Inflammatory macrophage (primary cell): ENCODE measurements around the gene COX7A1.
"Not testable (repeated sequence)": the region's sequence is repeated elsewhere in the genome, so short reads cannot be mapped to it uniquely, and the experiment has no call there.

ENCODE experiments used
- DNase-seq, 2 donors: peaks; one replicate each; pipeline ENCODE4 v3.0.0-alpha.2; 2020 to 2022
- total RNA-seq, 18 experiments: gene quantifications; one replicate each; lab custom pipeline; 2026; ENCODE audit warnings: mixed read lengths in 6 of 18, inconsistent platforms in 2 of 18; lab: John Stamatoyannopoulos, UW

COX7A1 gene
- total RNA-seq = 0 to 0.07 (median 0) reads per million in 18 experiments

DNA sequence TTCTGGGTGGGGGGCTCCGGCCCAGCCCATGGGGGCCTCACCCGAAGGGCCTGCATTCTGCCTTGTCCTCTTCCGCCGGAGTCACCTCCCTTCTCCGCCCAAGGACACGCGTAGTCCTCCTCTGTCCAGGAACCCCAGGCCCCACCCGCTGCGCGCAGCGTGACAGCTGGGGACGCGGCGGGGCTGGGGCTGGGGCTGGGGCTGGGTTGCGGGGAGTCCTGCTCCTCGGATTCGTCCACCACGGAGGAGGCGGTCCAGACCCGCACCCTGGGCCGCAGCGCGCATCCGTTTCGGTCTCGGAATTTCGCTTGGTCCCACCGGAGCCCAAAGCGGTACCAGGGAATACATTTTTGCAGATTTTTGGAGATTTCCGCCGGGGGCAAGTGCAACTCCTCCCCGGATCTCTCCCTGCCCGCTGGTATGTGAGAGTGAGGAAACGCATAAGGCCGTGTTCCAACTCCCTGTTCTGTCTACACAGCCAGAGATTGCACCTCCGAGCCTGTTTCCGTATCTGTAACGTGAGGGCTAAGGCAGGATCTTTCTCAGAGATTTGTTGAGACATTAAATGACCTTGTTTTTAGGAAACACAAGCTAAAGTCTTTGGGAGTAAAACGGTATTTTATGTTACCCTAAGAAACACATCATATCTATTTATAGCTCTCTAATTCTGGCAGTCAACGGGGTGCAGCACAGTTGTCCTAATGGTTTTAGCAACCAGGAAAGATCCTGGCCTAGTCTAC, at the start of gene COX7A1:
Gene COX7A1 (minus strand): TSS at position 96 of the 740 bp plus-strand sequence. CDS start 40 bp downstream, at position 56.
- no peak for DNase-seq

DNA sequence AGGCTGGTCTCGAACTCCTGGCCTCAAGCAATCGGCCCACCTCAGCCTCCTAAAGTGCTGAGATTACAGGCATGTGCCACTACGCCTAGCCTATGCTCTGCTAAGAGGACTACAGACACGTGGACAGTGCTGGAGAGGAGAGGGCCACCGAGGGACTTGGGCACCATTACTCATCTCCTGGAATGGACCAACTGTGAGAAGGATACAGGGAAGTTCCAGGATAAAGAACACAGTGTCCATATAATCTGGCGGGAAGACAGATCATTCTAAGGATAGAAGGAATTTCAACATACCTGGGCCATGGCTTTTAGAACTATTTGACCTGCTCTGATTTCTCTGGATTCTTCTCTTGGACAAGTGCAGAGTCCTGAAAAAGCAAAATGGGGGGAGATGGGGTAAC, 49.4 kb upstream of the COX7A1 start:
- no peak for DNase-seq

DNA sequence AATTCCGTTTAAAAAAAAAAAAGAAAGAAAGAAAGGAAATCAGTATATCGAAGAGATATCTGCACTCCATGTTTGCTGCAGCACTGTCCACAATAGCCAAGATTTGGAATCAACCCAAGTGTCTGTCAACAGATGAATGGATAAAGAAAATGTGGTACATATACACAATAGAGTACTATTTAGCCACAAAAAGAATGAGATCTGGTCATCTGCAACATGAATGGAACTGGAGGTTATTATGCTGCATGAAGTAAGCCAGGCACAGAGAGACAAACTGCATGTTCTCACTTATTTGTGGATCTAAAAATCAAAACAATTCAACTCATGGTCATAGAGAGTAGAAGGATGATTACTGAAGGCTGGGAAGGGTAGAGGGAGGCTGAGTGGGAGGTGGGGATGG, 45.9 kb upstream of the COX7A1 start:
- DNase-seq = no peak

DNA sequence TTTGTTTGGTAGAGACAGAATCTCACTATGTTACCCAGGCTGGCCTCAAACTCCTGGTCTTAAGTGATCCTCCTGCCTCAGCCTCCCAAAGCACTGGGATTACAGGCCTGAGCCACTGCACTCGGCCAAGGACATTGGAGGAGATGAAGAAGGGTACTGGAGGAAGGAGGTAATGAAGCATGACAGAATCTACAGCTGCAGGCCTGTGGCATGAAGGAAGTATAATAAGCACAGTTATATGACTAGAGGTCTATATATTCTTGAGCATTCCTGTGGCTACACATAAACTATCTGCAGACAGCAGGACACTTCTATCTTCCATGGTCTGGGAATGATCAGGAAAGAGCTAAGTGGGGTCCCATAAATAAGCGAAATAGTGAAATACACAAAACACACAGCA, 44.0 kb upstream of the COX7A1 start:
- no peak for DNase-seq

DNA sequence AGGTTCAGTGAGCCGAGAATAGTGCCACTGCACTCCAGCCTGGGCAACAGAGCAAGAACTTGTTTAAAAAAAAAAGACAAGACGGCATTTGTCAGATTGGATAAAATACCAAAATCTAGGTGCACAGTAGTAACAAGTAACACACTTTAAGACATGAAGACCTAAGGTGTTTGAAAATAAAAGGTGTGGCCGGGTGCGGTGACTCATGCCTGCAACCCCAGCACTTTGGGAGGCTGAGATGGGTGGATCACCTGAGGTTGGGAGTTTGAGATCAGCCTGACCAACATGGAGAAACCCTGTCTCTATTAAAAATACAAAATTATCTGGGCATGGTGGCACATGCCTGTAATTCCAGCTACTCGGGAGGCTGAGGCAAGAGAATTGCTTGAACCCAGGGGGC, 34.5 kb upstream of the COX7A1 start:
- not testable (repeated sequence) for DNase-seq

DNA sequence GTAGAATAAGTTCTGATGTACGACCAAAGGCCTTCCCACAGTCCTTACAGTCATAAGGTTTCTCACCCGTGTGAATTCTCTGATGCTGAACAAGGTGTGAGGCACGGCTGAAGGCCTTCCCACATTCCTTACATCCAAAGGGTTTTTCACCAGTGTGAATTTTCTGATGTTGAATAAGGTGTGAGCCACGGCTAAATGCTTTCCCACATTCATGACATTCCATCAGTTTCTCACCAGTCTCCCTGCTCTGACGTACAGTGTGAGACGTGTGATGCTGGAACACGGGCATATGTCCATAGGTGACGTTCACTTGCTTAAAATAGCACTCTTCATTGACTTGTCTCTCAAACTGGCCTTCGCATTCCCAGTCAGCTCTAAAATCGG, 31.0 kb upstream of the COX7A1 start:
- DNase-seq = no peak

DNA sequence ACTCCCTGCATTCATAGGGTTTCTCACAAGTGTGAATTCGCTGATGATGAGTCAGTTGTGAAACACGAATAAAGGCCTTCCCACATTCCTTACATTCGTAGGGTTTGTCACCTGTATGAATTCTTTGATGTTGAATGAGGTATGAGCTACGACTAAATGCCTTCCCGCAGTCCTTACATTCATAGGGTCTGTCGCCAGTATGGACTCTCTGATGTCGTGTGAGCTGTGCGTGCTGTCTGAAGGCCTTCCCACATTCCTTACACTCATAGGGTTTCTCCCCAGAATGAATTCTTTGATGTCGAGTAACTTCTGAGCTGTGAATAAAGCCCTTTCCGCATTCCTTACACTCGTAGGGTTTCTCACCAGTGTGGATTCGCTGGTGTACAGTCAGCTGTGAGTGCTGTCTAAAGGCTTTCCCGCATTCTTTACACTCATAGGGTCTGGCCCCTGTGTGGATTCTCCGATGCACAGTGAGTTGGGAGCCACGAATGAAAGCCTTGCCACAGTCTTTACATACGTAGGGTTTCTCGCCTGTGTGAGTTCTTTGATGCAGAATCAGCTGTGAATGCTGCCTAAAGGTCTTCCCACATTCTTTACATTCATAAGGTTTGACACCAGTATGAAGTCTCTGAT, 30.5 kb upstream of the COX7A1 start:
- DNase-seq = no peak

DNA sequence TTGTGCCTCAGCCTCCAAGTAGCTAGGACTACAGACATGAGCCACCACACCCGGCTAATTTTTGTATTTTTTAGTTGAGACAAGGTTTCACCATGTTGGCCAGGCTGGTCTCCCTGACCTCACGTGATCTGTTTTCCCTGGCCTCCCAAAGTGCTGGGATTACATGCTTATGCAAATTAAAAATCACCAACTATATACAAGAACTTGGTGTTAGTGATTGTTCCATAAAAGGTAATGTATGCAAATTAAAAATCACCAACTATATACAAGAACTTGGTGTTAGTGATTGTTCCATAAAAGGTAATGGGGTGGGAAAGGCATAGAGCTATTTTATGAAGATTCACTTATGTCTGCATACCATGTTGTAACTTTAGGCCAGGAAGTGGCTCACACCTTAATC, 26.8 kb upstream of the COX7A1 start:
- not testable (repeated sequence) for DNase-seq

DNA sequence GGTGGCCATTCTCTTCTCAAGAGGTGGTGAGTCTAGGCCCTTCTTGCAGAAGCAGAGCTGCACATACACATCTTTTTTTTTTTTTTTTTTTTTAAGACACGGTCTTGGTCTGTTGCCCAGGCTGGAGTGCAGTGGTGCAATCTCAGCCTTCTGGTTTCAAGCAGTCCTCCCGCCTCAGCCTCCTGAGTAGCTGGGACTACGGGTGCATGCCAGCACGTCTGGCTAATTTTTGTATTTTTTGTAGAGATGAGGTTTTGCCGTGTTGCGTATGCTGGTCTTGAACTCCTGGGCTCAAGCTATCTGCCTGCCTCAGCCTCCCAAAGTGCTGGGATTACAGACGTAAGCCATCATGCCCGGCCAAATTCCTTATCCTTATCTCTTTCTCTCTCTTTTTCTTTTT, 21.6 kb upstream of the COX7A1 start:
- not testable (repeated sequence) for DNase-seq

DNA sequence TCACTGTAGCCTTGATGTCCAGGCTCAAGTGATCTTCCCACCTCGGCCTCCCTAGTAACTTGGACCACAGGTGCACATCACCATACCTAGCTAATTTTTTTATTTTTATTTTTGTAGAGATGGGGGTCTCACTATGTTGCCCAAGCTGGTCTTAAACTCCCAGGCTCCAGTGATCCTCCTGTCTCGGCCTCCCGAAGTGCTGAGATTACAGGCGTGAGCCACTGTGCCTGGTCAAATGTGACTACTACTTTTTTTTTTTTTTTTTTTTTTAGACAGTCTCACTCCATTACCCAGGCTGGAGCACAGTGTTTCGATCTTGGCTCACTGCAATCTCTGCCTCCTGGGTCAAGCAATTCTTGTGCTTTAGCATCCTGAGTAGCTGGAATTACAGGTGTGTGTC, 20.6 kb upstream of the COX7A1 start:
- no peak for DNase-seq

DNA sequence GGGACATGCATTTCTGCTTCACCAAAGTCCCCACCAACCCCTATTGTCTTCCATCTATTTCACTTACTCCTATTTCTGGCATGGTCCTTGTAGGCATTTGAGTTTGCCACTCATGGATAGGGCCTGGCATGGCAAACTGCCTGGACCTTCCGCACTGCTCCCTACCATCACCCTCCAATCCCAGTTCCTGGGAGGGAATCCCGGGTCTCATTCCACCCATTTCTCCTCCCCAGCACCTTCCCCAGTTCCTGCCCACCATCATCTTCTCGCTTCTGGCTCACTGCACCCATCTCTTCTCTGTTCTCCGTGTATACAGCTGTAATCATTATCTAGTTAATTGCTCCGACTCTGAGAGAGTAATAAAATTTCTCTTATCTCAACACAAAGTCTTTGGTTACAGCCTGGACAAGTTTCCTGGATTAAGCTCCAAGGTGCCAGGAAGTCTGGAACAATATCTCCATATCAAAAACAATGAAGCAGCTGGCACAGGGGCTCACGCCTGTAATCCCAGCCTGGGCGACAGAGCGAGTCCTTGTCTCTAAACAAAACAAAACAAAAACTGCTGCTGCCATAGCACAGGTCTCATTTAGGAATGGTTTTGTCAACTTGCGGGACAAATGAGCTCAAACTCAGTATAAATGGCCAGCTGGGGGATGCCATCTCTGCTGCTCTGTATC, 17.0 kb upstream of the COX7A1 start:
- no peak for DNase-seq

DNA sequence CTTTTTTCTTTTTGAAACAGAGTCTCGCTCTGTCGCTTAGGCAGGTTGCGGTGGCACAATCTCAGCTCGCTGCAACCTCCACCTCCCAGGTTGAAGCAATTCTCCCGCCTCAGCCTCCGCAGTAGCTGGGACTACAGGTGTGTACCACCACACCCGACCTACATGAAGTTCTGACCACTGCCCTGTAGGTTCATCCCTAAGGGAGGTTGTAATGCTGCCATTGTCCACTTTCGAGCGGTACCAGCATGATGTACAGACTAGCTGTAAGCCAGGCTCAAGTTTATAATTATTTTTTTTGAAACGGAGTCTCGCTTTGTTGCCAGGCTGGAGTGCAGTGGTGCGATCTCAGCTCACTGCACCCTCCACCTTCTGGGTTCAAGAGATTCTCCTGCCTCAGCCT, 11.6 kb upstream of the COX7A1 start:
- no peak for DNase-seq

DNA sequence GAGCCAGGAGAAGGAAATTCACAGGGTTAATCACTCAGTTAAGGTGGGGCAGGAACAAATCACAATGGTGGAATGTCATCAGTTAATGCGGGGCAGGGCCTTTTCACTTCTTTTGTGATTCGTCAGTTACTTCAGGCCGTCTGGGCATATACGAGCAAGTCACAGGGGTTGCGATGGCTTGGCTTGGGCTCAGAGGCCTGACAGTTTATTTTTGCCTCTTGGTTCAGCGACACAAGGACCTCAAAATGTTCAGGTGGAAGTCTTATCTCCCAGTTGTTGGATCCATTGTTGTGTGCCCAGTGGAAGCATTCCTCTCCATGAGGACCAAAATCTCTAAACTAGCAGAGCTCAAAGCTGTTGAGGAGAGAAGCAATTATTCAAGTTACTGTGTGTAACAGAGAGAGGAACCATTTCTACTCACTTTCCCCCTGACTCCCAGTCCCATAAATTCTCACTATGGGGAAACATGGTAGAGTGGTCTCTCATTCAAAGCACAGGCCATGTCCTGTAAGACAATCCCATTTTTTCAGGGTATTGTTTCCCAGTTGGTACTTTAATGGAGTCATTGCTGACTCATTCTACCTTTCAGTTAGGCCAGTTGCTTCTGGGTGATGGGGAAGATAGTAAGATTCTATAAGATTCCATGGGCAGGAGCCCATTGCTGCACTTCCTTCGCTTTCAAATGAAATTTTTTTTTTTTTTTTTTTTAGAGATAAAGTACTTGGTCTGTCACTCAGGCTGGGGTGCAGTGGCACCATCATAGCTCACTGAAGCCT, 8.8 kb upstream of the COX7A1 start:
- no peak for DNase-seq

DNA sequence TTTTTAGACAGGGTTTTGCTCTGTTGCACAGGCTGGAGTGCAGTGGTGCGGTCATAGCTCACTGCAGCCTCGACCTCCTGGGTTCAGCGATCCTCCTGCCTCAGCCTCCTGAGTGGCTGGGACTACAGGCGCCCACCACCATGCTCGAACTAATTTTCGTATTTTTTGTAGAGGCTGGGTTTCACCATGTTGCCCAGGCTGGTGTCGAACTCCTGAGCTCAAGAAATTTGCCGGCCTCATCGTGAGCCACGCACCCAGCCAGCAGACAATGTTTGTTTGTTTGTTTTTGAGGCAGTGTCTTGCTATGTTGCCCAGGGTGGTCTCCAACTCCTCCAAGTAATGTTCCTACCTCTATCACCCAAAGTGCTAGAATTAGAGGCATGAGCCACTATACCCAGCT, 879 bp upstream of the COX7A1 start:
- no peak for DNase-seq

DNA sequence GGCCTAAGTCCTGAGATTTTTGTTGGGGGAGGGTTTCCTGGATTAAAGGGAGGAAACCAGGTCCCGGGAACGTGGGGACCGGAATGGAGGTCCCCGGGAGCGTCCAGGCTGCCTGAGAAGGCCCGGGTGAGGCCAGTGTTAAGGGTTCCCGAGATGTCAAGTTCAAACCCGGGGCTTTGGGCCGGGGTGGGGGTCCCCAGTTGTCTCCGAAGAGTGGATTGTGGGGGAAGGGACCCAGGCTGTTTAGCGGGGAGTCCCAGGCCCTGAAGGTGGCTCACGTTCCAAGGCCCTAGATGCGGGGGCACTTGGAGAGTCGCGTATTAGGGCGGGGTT, 262 bp downstream of the COX7A1 start:
- no peak for DNase-seq

DNA sequence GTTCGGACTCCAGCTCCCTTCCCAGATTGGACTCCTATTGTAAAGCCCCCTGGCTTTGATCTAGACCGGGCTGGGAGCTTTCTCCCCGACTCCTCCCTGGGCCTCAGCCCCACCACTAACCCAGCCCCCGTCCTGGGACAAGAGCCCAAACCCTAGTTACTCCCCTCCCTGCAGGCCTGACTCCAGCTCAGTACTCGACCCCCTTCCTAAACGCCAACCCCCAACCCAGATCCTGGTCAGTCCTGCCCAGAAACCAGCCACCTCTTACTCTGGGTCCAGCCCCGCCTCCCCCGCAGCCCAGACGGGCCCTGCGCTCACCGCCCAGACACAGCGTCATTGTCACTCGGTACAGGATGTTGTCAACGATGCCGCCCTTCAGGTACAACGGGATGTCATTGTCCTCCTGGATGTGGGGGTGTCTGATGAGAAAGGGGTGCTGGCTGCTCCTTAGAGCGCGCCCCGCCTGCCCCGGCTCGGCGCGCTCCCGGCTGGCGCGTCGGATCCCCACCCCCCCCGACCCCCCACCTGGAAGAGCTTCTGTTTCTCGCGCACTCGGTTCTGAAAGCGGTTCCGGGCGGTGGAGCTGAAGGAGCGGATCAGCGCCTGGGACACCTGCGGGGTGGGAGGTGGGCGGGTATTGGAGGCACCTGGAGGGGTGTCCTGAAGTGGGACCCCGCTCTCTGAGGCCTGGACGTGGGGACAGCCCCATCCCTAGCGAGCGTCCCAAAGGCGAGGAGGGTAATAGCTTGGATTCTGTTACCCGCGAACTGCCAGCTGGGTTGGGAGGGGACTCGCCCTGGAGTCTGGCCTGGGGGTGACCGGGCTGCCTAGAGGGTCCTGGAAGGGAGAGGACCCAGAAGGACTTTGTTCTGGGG, 866 bp downstream of the COX7A1 start:
- no peak for DNase-seq

DNA sequence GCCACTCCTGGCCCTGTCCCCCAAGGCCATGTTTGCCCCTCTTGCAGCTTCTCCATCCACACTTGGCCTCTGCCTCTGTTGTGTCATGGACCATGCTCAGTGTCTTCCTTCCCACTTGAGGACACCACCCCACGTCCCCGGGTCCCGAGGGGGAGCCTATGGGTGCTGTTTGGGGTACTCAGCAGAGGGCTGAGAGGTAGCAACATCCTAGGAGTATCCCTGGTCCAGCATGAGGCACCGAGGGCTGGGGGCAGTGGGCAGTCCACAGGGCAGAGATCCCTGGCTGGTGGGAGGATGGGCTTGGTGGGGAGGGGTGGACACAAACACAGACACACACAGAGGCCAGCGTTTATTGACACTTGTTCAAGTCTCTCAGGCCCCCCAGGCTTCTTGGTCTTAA, 1.7 kb downstream of the COX7A1 start:
- DNase-seq = no peak

DNA sequence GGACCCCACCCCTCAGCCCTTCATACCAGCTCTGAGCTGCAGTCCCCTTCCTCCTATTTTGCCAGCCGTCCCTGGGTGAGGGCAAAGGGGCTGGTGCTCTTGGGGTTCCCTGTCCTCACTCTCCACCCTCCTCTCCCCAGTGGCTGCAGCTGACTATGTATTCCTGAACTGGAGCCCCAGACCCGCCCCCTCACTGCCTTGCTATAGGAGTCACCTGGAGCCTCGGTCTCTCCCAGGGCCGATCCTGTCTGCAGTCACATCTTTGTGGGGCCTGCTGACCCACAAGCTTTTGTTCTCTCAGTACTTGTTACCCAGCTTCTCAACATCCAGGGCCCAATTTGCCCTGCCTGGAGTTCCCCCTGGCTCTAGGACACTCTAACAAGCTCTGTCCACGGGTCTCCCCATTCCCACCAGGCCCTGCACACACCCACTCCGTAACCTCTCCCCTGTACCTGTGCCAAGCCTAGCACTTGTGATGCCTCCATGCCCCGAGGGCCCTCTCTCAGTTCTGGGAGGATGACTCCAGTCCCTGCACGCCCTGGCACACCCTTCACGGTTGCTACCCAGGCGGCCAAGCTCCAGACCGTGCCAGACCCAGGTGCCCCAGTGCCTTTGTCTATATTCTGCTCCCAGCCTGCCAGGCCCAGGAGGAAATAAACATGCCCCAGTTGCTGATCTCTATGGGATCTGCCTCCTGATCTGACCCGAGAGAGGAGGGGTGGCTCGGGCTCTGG, 2.4 kb downstream of the COX7A1 start:
- no peak for DNase-seq

DNA sequence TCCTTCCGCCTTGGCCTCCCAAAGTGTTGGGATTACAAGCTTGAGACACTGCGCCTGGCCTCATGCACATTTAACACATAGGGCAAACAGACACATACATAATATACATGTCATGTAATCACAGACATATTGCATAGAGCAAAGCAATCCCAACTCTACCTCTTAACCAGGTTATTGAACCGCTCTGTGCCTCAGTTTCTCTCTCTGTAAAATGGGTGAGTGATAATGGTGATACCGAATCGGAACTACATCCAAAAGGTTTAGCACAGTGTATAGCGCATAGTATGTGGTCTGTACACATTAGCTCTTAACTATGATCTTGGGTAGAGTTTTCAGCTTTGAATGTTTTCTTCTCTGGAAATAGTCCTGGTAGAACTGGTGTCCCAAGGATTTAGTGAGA, 7.6 kb downstream of the COX7A1 start:
- no peak for DNase-seq

DNA sequence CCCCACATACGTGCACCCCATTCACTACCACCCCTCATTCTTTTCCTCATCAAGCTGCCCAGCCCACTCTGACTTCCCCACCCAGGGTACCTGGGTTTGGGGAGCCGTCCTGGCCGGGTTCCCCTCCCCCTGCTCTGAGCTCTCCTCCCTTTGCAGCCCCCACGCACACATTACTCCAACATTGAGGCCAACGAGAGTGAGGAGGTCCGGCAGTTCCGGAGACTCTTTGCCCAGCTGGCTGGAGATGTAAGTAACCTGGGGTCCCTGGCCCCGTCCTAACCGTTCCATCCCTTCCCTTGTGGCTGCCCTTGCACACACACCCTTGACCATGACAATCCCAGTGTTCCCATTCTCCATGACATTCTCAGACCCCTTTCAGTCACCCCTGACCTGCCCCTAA, 9.8 kb downstream of the COX7A1 start:
- DNase-seq = no peak

DNA sequence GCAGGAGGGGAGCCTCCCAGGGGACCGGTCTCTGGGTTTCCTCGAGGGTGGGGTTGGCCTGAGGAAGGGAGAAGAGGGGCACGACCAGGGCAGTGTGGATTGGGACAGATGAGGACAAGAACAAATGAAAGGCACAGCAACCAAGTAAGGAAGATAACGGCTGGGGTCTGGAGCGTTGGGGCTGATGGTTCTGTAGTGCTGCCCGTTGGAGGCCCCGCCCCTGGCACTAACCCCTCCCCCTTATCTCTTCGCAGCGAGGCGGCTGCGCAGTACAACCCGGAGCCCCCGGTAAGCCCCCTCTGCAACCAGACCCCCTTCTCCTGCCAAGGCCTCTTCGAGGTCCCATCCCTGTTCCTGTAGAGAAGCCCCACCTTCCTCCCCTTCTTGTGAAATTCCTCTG, 10.2 kb downstream of the COX7A1 start:
- no peak for DNase-seq
